A172 (cell line): ENCODE results near the gene PDGFC. TPM values are rescaled to one million over a fixed set of nuclear protein-coding genes. Genes with fewer than 3 reads are reported as not detected.

Source experiments
- DNase-seq: peaks from one replicate; pipeline ENCODE4 v3.0.0-alpha.2; 2015; ENCODE audit warnings: low spot score
- total RNA-seq: library from RNA; depleted of rRNA; stranded (reverse); fragments of >200 nt; shearing (Covaris generic); gene quantifications from 2 replicates; pipeline ENCODE4 v1.2.3, GENCODE V29; 2014

The PDGFC gene
- total RNA-seq, 1 experiment from 2014 or later: 27.5 TPM

- DNase-seq: no peak
Measured at GRCh38 chr4:156784970-156785369, 186.6 kb downstream of the PDGFC start.

GRCh38 chr4:156783966-156784365, 187.6 kb downstream of the PDGFC start:
- DNase-seq: no peak

GRCh38 chr4:156782491-156782890, 189.1 kb downstream of the PDGFC start:
- DNase-seq: no peak

GRCh38 chr4:156781852-156782251, 189.7 kb downstream of the PDGFC start:
- peak; percentile 47 for DNase-seq

DNA sequence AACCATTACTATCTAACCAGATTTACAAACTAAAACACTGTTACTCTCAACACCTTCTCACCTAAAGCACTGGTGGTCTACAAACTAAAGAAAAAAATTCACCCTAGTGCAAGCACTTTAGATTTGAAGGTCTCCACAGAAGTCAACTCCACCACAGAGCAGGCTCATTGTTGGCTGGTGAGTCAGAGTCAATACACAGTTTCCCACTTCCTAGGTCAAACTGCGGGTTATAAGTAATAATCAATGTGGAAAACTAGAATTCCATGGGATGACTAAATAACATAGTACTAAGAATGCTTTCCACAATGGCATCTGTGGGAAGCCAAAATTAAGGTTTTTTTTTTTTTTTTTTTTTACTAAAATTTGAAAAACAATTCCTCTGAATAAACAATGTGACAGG, 191.8 kb downstream of the PDGFC start:
- DNase-seq: peak; percentile 71

DNA sequence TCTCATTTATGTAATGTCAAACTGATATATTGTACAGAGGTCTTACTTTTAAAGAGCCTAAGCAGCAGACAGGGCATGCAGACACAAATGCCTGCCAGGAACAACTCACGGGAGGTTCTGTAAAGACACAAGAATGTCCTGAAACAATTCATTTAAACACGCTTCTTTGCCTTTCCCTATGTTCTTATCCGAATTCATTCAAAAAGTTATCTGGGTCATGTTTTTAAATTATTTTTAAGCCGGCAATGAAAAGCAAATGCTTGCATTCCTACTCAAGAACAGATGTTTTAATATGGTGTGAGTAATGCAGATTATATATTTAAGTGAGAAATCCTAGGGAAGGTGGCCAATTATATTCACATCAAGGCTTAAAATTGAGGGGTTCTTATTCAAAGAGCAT, 192.6 kb downstream of the PDGFC start:
- no peak for DNase-seq

- peak; percentile 28 for DNase-seq
Measured at GRCh38 chr4:156778606-156779005, 193.0 kb downstream of the PDGFC start.

DNA sequence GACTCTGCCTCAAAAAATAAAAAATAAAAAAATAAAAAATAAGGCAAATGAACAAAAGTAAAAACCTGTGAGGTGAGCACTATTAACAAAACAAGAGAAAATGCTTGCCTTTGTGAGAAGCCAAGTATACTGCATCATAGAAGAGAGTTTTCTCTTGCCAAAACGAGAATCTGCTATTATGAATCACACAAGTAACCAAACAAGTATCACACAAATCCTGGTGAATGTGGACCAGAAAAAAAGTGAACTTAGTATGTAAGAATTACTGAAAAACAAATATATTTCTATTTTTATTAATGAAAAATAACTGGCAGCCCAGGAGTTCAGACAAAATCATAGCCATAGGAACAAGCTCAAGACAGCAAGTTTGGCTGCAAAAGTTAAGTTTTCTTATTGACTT, 193.5 kb downstream of the PDGFC start:
- DNase-seq: no peak

GRCh38 chr4:156775813-156776212, 195.8 kb downstream of the PDGFC start:
- no peak for DNase-seq

- DNase-seq: no peak
Measured at GRCh38 chr4:156774422-156774821, 197.2 kb downstream of the PDGFC start.

- peak; percentile 46 for DNase-seq
Measured at GRCh38 chr4:156773648-156774357, 197.8 kb downstream of the PDGFC start.

DNA sequence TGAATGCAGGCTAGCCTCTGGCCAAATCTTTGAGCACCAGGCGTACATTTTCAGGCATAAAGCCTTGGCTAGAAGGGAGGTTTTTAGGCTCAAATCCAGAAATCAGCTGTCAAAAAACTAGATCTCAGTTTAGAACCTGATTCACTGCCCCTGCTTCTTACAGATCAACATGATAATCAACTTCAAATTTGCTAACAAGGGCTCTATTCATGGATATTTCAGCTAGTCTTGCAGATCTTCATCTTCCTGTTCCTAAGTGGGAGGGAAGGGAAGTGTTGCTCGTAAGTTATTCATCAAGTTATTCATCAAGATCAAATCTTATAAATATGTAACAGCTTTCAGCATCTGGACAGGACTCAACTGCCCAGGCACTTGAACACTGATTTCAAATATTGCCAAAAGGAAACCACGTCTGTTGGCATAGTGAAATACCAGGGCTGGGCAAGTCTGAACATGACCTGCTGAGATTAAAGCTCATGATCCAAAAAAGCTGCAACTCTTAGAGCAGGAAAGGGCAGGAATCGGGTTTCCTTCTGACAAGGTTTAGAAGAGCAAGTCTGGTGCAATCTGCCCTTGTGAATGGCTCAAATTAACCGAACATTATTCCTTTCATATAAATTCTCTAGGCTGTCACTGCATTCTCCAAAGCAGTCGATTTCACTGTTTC, 200.3 kb downstream of the PDGFC start:
- DNase-seq: peak; percentile 58

- DNase-seq: no peak
Measured at GRCh38 chr4:156770140-156770539, 201.5 kb downstream of the PDGFC start.

GRCh38 chr4:156767911-156768415, 203.6 kb downstream of the PDGFC start:
- no peak for DNase-seq

GRCh38 chr4:156766846-156767245, 204.8 kb downstream of the PDGFC start:
- DNase-seq: peak; percentile 26

DNA sequence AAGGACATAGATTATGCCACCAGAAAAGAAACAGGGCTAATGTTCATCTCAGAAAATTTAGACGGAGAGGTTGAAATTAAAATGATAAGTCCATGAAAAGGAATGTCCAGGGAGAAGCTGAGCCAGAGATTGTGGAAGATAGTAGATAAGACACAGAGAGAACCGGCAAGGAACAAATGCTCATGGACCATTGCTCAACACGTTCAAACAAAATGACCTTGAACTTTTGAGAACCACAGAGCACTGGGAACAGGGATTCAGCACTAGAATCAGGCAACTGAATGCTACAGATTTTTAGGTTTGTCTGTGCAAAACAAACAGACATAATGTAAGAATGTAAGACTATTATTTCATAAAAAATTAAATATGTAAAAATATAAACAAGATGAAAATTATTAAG, 206.3 kb downstream of the PDGFC start:
- DNase-seq: no peak

- no peak for DNase-seq
Measured at GRCh38 chr4:156764846-156765245, 206.8 kb downstream of the PDGFC start.

GRCh38 chr4:156764145-156764544, 207.5 kb downstream of the PDGFC start:
- DNase-seq: peak; percentile 34

DNA sequence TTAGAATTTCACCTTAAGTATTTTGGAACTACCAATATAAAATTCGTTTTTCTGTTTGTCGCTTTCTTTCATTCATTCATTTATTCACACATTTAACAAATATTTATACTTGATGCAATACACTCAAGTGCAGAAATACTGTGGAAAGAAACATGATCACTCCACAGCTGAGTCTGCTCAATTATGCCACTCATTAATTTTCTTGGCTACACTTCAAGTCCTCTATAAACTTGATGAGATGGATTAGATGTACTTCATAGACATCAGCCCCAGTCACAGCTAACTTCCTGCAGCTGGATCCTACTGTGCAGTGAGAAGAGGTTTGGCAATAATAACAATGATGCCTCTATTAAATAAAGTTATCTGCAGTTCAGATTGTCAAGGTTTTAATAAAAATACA, 208.1 kb downstream of the PDGFC start:
- DNase-seq: no peak

- no peak for DNase-seq
Measured at GRCh38 chr4:156762851-156763250, 208.7 kb downstream of the PDGFC start.

- DNase-seq: no peak
Measured at GRCh38 chr4:156756118-156756517, 215.5 kb downstream of the PDGFC start.

DNA sequence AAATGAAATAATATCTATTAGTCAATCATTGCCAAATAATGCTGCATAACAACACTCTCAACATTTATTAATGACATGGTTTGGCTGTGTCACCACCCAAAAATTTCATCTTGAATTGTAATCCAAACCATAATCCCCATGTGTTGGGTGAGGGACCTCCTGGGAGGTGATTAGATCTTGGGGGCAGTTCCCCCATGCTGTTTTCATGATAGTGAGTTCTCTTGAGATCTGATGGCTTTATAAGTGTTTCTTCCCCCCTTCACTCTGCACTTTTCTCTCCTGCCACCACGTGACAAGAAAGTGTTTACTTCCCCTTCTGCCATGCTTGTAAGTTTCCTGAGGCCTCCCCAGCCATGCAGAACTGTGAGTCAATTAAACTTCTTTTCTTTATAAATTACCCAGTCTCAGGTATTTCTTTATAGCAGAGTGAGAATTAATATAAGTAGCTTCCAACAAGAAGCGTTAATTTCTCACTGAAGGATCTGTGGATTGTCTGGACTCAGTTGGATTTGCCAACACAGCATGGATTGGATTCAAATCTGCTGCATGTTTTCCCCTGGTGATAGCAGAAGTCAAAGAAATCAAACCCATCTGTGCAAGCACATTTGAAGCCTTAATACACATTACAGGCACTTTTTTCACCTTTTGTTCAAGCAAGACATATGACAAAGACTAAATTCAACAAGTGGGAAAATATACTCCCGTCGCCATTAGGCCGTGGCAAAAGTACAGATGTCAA, 216.6 kb downstream of the PDGFC start:
- no peak for DNase-seq

- peak; percentile 76 for DNase-seq
Measured at GRCh38 chr4:156751486-156751885, 220.1 kb downstream of the PDGFC start.
